Mesendoderm (in vitro differentiated cells): Measurements from ENCODE around the gene SECISBP2L.
"Not testable (repeated sequence)": the region's sequence is repeated elsewhere in the genome, so short reads cannot be mapped to it uniquely, and the experiment has no call there.

Experiments used
- DNase-seq: peaks from one replicate; pipeline ENCODE4 v3.0.0; 2013
- H2AK5ac ChIP-seq: 2 replicates; pipeline ENCODE4 v1.6.1; 2013; ENCODE audit warnings: low read length, inconsistent platforms
- H2BK120ac ChIP-seq: 2 replicates; pipeline ENCODE4 v1.6.1; 2013; ENCODE audit warnings: low read depth, mild to moderate bottlenecking, low read length, moderate library complexity, mixed read lengths
- H2BK15ac ChIP-seq: replicated peaks from 2 replicates; pipeline ENCODE4 v1.6.1; 2013; ENCODE audit warnings: low read depth, mild to moderate bottlenecking, moderate library complexity
- H2BK5ac ChIP-seq: 2 replicates; pipeline ENCODE4 v1.6.1; 2013; ENCODE audit warnings: low read length, inconsistent platforms
- H3K18ac ChIP-seq: 2 replicates; pipeline ENCODE4 v1.6.1; 2013; ENCODE audit warnings: mild to moderate bottlenecking, low read length, mixed read lengths
- H3K23ac ChIP-seq: one replicate; pipeline ENCODE4 v1.6.1; 2013; ENCODE audit warnings: low read length
- H3K27ac ChIP-seq: 2 replicates; pipeline ENCODE4 v1.5.1; 2013; ENCODE audit warnings: low read depth, mild to moderate bottlenecking, inconsistent platforms, low read length, moderate library complexity
- H3K27me3 ChIP-seq: 2 replicates; pipeline ENCODE4 v1.6.1; 2013; ENCODE audit warnings: low read length, control low read depth, mild to moderate bottlenecking, inconsistent platforms; ENCODE audit not compliant: insufficient read depth, poor library complexity
- H3K36me3 ChIP-seq: 2 replicates; pipeline ENCODE4 v1.6.1; 2013; ENCODE audit warnings: low read length, inconsistent platforms; ENCODE audit not compliant: control insufficient read depth, insufficient read depth
- H3K4ac ChIP-seq: one replicate; pipeline ENCODE4 v1.6.1; 2013; ENCODE audit warnings: low read depth, mild to moderate bottlenecking, low read length, moderate library complexity
- H3K4me1 ChIP-seq: 2 replicates; pipeline ENCODE4 v1.6.1; 2013; ENCODE audit warnings: low read depth, low read length, inconsistent platforms; ENCODE audit not compliant: control insufficient read depth
- H3K4me2 ChIP-seq: 2 replicates; pipeline ENCODE4 v1.6.1; 2013; ENCODE audit warnings: low read length
- H3K4me3 ChIP-seq: 2 replicates; pipeline ENCODE4 v1.5.1; 2013; ENCODE audit warnings: mild to moderate bottlenecking, low read length
- H3K56ac ChIP-seq: one replicate; pipeline ENCODE4 v1.6.1; 2013; ENCODE audit warnings: low read length
- H3K79me1 ChIP-seq: 2 replicates; pipeline ENCODE4 v1.6.1; 2013; ENCODE audit warnings: low read length, inconsistent platforms
- H3K79me2 ChIP-seq: 2 replicates; pipeline ENCODE4 v1.6.1; 2013; ENCODE audit warnings: mild to moderate bottlenecking, low read length; ENCODE audit not compliant: control insufficient read depth, insufficient read depth
- H3K9ac ChIP-seq: 2 replicates; pipeline ENCODE4 v1.6.1; 2013; ENCODE audit warnings: low read length, inconsistent platforms
- H4K5ac ChIP-seq: one replicate; pipeline ENCODE4 v1.6.1; 2013; ENCODE audit warnings: low read length
- H4K8ac ChIP-seq: one replicate; pipeline ENCODE4 v1.6.1; 2013; ENCODE audit warnings: low read depth, mild to moderate bottlenecking, control low read depth, low read length, moderate library complexity
- WGBS: extraction: QIAGEN DNeasy Blood & Tissue Kit; methylation state at CpG from one replicate; pipeline ENCODE4 v1.1.7; 2013; ENCODE audit warnings: low lambda C conversion rate, missing lambda C conversion rate; ENCODE audit not compliant: insufficient coverage; ENCODE audit errors: extremely low coverage; 5-methylcytosine and 5-hydroxymethylcytosine counted together

The SECISBP2L gene

GRCh38 chr15:49074589-49075287, 28.5 kb upstream of the SECISBP2L start:
- not testable (repeated sequence) for H3K4ac ChIP-seq, H2BK120ac ChIP-seq, H3K4me3 ChIP-seq, H4K5ac ChIP-seq, DNase-seq, H3K4me2 ChIP-seq, H3K79me1 ChIP-seq, H2BK15ac ChIP-seq, H3K79me2 ChIP-seq, H3K18ac ChIP-seq, H3K56ac ChIP-seq, H3K27me3 ChIP-seq, H2AK5ac ChIP-seq, H3K9ac ChIP-seq, H3K27ac ChIP-seq, H3K36me3 ChIP-seq, H3K23ac ChIP-seq, H4K8ac ChIP-seq, H2BK5ac ChIP-seq, H3K4me1 ChIP-seq
- WGBS: no CpG with 5 or more reads among the region's 6 CpGs

- Histone ChIP-seq H3K79me2 (no peaks in the 10 kb centered on the region), H3K18ac (no peak overlapping the region), H2AK5ac (no peak overlapping the region), H3K4me3 (no peak overlapping the region), H3K79me1 (no peaks in the 10 kb centered on the region), H2BK5ac (no peak overlapping the region), H3K4ac (no peak overlapping the region), H3K27me3 (no peaks in the 10 kb centered on the region), H3K9ac (no peak overlapping the region), H3K23ac (no peak overlapping the region), H3K36me3 (no peaks in the 10 kb centered on the region), H4K5ac (no peak overlapping the region), H3K4me2 (no peak overlapping the region), H3K4me1 (peaks cover 2% of the 10 kb centered on the region), H3K56ac (no peak overlapping the region), H3K27ac (no peak overlapping the region), H2BK120ac (no peak overlapping the region), H2BK15ac (no peak overlapping the region), H4K8ac (no peak overlapping the region)
- no CpG with 5 or more reads among the region's 2 CpGs for WGBS
- DNase-seq: peak; percentile 38
Measured at GRCh38 chr15:49066372-49066771, 20.1 kb upstream of the SECISBP2L start.

GRCh38 chr15:49064884-49065283, 18.6 kb upstream of the SECISBP2L start:
- H2BK120ac ChIP-seq: no peak overlapping the region

GRCh38 chr15:49064281-49064653, 18.0 kb upstream of the SECISBP2L start:
- Histone ChIP-seq H3K79me2 (no peaks in the 10 kb centered on the region), H3K4me1 (peaks cover 2% of the 10 kb centered on the region), H3K4ac (no peak overlapping the region), H2BK5ac (no peak overlapping the region), H3K79me1 (no peaks in the 10 kb centered on the region), H3K4me3 (no peak overlapping the region), H4K5ac (no peak overlapping the region), H2AK5ac (no peak overlapping the region), H3K27ac (no peak overlapping the region), H2BK15ac (no peak overlapping the region), H3K9ac (no peak overlapping the region), H3K23ac (no peak overlapping the region), H4K8ac (no peak overlapping the region), H3K18ac (no peak overlapping the region), H3K56ac (no peak overlapping the region), H2BK120ac (no peak overlapping the region), H3K27me3 (no peaks in the 10 kb centered on the region), H3K4me2 (no peak overlapping the region), H3K36me3 (no peaks in the 10 kb centered on the region)
- WGBS: no CpG with 5 or more reads among the region's 3 CpGs
- DNase-seq: peak; percentile 61

More at GRCh38 chr15:49064884-49065283, 18.6 kb upstream of the SECISBP2L start:
- Histone ChIP-seq H3K18ac (no peak overlapping the region), H3K23ac (no peak overlapping the region), H4K8ac (no peak overlapping the region), H3K56ac (no peak overlapping the region), H3K4me2 (no peak overlapping the region), H3K27ac (no peak overlapping the region), H2AK5ac (no peak overlapping the region), H2BK5ac (no peak overlapping the region), H3K79me1 (no peaks in the 10 kb centered on the region), H3K4me1 (peaks cover 2% of the 10 kb centered on the region), H2BK15ac (no peak overlapping the region), H4K5ac (no peak overlapping the region), H3K4ac (no peak overlapping the region), H3K9ac (no peak overlapping the region), H3K36me3 (no peaks in the 10 kb centered on the region), H3K27me3 (no peaks in the 10 kb centered on the region), H3K4me3 (no peak overlapping the region), H3K79me2 (no peaks in the 10 kb centered on the region)
- DNase-seq: no peak
- WGBS: no CpG with 5 or more reads among the region's 3 CpGs

GRCh38 chr15:49063402-49064280, 17.4 kb upstream of the SECISBP2L start:
- DNase-seq: peak; percentile 43
- Histone ChIP-seq H4K8ac (no peak overlapping the region), H3K4ac (no peak overlapping the region), H2BK5ac (no peak overlapping the region), H3K27me3 (no peaks in the 10 kb centered on the region), H2BK120ac (no peak overlapping the region), H3K4me3 (no peak overlapping the region), H2BK15ac (no peak overlapping the region), H3K9ac (no peak overlapping the region), H3K79me1 (no peaks in the 10 kb centered on the region), H3K36me3 (no peaks in the 10 kb centered on the region), H3K56ac (peak overlapping the region; percentile 17), H3K27ac (no peak overlapping the region), H3K23ac (no peak overlapping the region), H4K5ac (no peak overlapping the region), H2AK5ac (no peak overlapping the region), H3K79me2 (no peaks in the 10 kb centered on the region), H3K4me2 (no peak overlapping the region), H3K18ac (no peak overlapping the region), H3K4me1 (peaks cover 2% of the 10 kb centered on the region)
- no CpG with 5 or more reads among the region's 14 CpGs for WGBS
